ENCODE measurements around the gene GRID1. TPM values are rescaled to one million over a fixed set of nuclear protein-coding genes. Genes with fewer than 3 reads are reported as not detected.

The GRID1 gene
- total RNA-seq, 1 experiment from 2014 or later, result 0.37 TPM

GRCh38 chr10:85927952-85928665, 438.5 kb downstream of the GRID1 start (continued):
- TF ChIP-seq USF1 (CRISPR knock-in tag; IDR thresholded peaks at IDR 0.05) (no peak), ZNF281 (CRISPR knock-in tag; IDR thresholded peaks at IDR 0.05) (no peak)

GRCh38 chr10:85926986-85927385, 439.6 kb downstream of the GRID1 start:
- TF ChIP-seq KAT7 (CRISPR knock-in tag; IDR thresholded peaks at IDR 0.05; ENCODE audit: borderline replicate concordance) (no peak), ZNF281 (CRISPR knock-in tag; IDR thresholded peaks at IDR 0.05) (no peak)
- no peak overlapping the region for H3K27ac Mint-ChIP-seq
- H3K9me3 Mint-ChIP-seq, result no peaks in the 10 kb centered on the region
- H3K4me3 Mint-ChIP-seq, result no peak overlapping the region
- H3K27me3 Mint-ChIP-seq (ENCODE audit: low read depth), result no peaks in the 10 kb centered on the region
- CTCF ChIA-PET, result no interaction called here
- no peak for DNase-seq (ENCODE audit: low spot score)
- H3K36me3 Mint-ChIP-seq, result no peaks in the 10 kb centered on the region
- H3K4me1 Mint-ChIP-seq, result no peaks in the 10 kb centered on the region
- POLR2A ChIA-PET, result no interaction called here
- ATAC-seq, result no peak

GRCh38 chr10:85926136-85926535, 440.5 kb downstream of the GRID1 start:
- Mint-ChIP-seq H3K36me3 (no peaks in the 10 kb centered on the region), H3K27me3 (ENCODE audit: low read depth) (no peaks in the 10 kb centered on the region), H3K4me3 (no peak overlapping the region), H3K9me3 (no peaks in the 10 kb centered on the region), H3K4me1 (no peaks in the 10 kb centered on the region), H3K27ac (no peak overlapping the region)
- POLR2A ChIA-PET, result no interaction called here
- no peak for ATAC-seq
- CTCF ChIA-PET, result interaction anchor here (1.1 to 1.3 kb wide), 2 partner anchors 50 to 213 kb away, joined by 3 to 4 read pairs; no protein-coding TSS in a partner anchor
- no peak for DNase-seq (ENCODE audit: low spot score)
- TF ChIP-seq ATF2 (CRISPR knock-in tag; IDR thresholded peaks at IDR 0.05; ENCODE audit: borderline replicate concordance, low read depth) (no peak), FOXP1 (CRISPR knock-in tag; IDR thresholded peaks at IDR 0.05; ENCODE audit: borderline replicate concordance) (no peak), ZMAT4 (CRISPR knock-in tag; IDR thresholded peaks at IDR 0.05) (no peak), TCF7 (CRISPR knock-in tag; IDR thresholded peaks at IDR 0.05; ENCODE audit: low read depth) (no peak), MLX (CRISPR knock-in tag; IDR thresholded peaks at IDR 0.05) (no peak), HMGXB4 (CRISPR knock-in tag; IDR thresholded peaks at IDR 0.05) (no peak), AR (CRISPR knock-in tag; IDR thresholded peaks at IDR 0.05) (no peak), STAT6 (CRISPR knock-in tag; conservative IDR thresholded peaks at IDR 0.05; ENCODE audit: low read depth) (no peak), KAT7 (CRISPR knock-in tag; IDR thresholded peaks at IDR 0.05; ENCODE audit: borderline replicate concordance) (no peak)

All from WTC11 (cell line).